A549 (cell line): Measurements from ENCODE around the gene CALCA. TPM values are rescaled to one million over a fixed set of nuclear protein-coding genes. Genes with fewer than 3 reads are reported as not detected.

ENCODE experiments used
- ATAC-seq, 2 experiments: fragments of 200-7000 bp in 1 of 2; fragments of >200 bp in 1 of 2; cut with Nextera tagmentation in 1 of 2; cut with Tn5 transposase in 1 of 2; 3 replicates each; pipeline versions ENCODE4 v1.8.0 to v1.9.1; 2018 to 2020; ENCODE audit warnings: mild to moderate bottlenecking in 1 of 2, moderate library complexity in 1 of 2
- CTCF ChIA-PET: fragments of 300-600 bp; sonication (Branson Sonifier 250); formaldehyde crosslinking; extraction: SDS; loops from one replicate; lab custom pipeline; 2021; ENCODE audit warnings: antibody characterized with exemption, inconsistent platforms; lab: Yijun Ruan, JAX
- POLR2A ChIA-PET: fragments of 350-600 bp; formaldehyde crosslinking; extraction: SDS; loops from one replicate; lab custom pipeline; 2021; ENCODE audit warnings: antibody characterized with exemption, inconsistent platforms; lab: Yijun Ruan, JAX
- DNase-seq, 2 experiments: peaks; one replicate each; pipeline versions ENCODE4 v3.0.0 to v3.0.0-alpha.2; 2011 to 2016; ENCODE audit warnings: low read depth in 1 of 2, low spot score in 1 of 2
- FAIRE-seq: peaks from 2 replicates; lab custom pipeline; 2011; peaks lifted over from hg19 to GRCh38; lab: Jason Lieb, UNC
- H3K27ac ChIP-seq, 2 experiments: fragments of >200 bp; sonication (Bioruptor Twin); formaldehyde crosslinking; 3 replicates each; pipeline ENCODE4 v1.5.1; 2016 to 2017
- H3K4me1 ChIP-seq: fragments of >200 bp; sonication (Bioruptor Twin); formaldehyde crosslinking; 3 replicates; pipeline ENCODE4 v1.6.1; 2016
- H3K4me2 ChIP-seq: fragments of >200 bp; sonication (Bioruptor Twin); formaldehyde crosslinking; 3 replicates; pipeline ENCODE4 v1.6.1; 2016
- H3K4me3 ChIP-seq: fragments of >200 bp; sonication (Bioruptor Twin); formaldehyde crosslinking; 3 replicates; pipeline ENCODE4 v1.5.1; 2016
- H3K9me3 ChIP-seq: fragments of >200 bp; sonication (Bioruptor Twin); formaldehyde crosslinking; 3 replicates; pipeline ENCODE4 v1.6.1; 2016
- CBX8 ChIP-seq: fragments of 200-600 bp; sonication (generic); IDR thresholded peaks from 2 replicates; pipeline ENCODE4 v1.6.1; 2016
- CHD2 ChIP-seq: fragments of 150-350 bp; IDR thresholded peaks from 2 replicates; pipeline ENCODE4 v1.6.1; 2014; ENCODE audit warnings: low read length; ENCODE audit not compliant: partially characterized antibody
- EHF ChIP-seq: fragments of 250-450 bp; sonication (Bioruptor Pico); IDR thresholded peaks from 2 replicates; pipeline ENCODE4 v1.5.0; 2020; ENCODE audit warnings: mild to moderate bottlenecking
- EHMT2 ChIP-seq: fragments of 200-600 bp; sonication (generic); IDR thresholded peaks from 2 replicates; pipeline ENCODE4 v1.6.1; 2016; ENCODE audit warnings: antibody characterized with exemption, low read depth, mild to moderate bottlenecking, moderate library complexity
- JUN ChIP-seq, 2 experiments: fragments of >200 bp; sonication (Bioruptor Twin); formaldehyde crosslinking; IDR thresholded peaks; 2 replicates in 1 of 2; 3 replicates in 1 of 2; pipeline ENCODE4 v1.6.1; 2016 to 2017
- MAZ ChIP-seq: fragments of 150-350 bp; IDR thresholded peaks from 2 replicates; pipeline ENCODE4 v1.6.1; 2014; ENCODE audit warnings: antibody characterized with exemption, low read depth, low read length, borderline replicate concordance
- RAD21 ChIP-seq, 2 experiments: fragments of >200 bp in 1 of 2; sonication (Bioruptor Twin) in 1 of 2; formaldehyde crosslinking in 1 of 2; IDR thresholded peaks in 1 of 2; conservative IDR thresholded peaks in 1 of 2; 2 replicates in 1 of 2; 3 replicates in 1 of 2; pipeline ENCODE4 v1.6.1; 2012 to 2018; ENCODE audit warnings: inconsistent platforms in 1 of 2
- SREBF2 ChIP-seq: fragments of 450-650 bp; IDR thresholded peaks from 2 replicates; pipeline ENCODE4 v1.6.1; 2014; ENCODE audit warnings: mild to moderate bottlenecking, moderate library complexity
- TFCP2L1 ChIP-seq: fragments of 250-450 bp; sonication (Bioruptor Pico); IDR thresholded peaks from 2 replicates; pipeline ENCODE4 v1.5.0; 2021; ENCODE audit warnings: mild to moderate bottlenecking
- WGBS: methylation state at CpG from one replicate; pipeline ENCODE4 v1.1.6; 2017; ENCODE audit errors: missing lambda C conversion rate; 5-methylcytosine and 5-hydroxymethylcytosine counted together
- polyA plus RNA-seq, 4 experiments: library from polyadenylated mRNA; depleted of rRNA in 3 of 4; stranded (reverse); fragments of >200 nt; fragmentation: RNase III in 1 of 4; extraction: RNeasy Plus Mini Kit Qiagen cat#74134 plus additional on column Dnase treatment in 1 of 4; gene quantifications; 2 replicates in 3 of 4; 3 replicates in 1 of 4; pipeline ENCODE4 v1.2.3, GENCODE V29; 2011 to 2017
- TF ChIP-seq, protein P1 (sequence below): fragments of 200-600 bp; sonication (generic); IDR thresholded peaks from 2 replicates; pipeline ENCODE4 v1.6.1; 2016; ENCODE audit warnings: antibody characterized with exemption, mild to moderate bottlenecking, moderate library complexity
- TF ChIP-seq, protein P2 (sequence below): IDR thresholded peaks from 2 replicates; pipeline ENCODE4 v1.6.1; 2012; ENCODE audit warnings: low read depth, borderline replicate concordance
- TF ChIP-seq, protein P3 (sequence below): fragments of 450-650 bp; IDR thresholded peaks from 2 replicates; pipeline ENCODE4 v1.6.1; 2014; ENCODE audit warnings: antibody characterized with exemption

Gene CALCA
- polyA plus RNA-seq, 2 of the 4 experiments (the other 2 are of a cell fraction), result not detected

DNA sequence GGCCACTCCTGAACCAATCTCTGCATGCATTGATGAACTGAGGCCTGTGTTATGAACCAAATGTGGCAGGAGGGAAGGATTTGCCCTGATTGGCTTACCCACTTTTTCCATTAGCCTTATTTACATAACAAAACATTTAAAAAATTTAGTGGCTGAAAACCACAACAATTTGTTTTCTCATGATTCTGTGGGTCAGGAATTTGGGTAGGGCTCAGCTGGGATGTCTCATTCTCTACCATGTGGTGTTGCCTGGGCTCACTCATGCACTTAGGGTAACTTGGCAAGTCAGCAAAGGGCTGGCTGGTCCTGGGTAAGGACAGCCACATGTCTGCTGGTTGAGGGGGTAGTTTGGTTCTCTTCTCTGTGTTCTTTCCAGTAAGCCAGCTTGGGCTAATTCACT, 45.0 kb downstream of the CALCA start (continued):
- TF ChIP-seq, protein P1, sequence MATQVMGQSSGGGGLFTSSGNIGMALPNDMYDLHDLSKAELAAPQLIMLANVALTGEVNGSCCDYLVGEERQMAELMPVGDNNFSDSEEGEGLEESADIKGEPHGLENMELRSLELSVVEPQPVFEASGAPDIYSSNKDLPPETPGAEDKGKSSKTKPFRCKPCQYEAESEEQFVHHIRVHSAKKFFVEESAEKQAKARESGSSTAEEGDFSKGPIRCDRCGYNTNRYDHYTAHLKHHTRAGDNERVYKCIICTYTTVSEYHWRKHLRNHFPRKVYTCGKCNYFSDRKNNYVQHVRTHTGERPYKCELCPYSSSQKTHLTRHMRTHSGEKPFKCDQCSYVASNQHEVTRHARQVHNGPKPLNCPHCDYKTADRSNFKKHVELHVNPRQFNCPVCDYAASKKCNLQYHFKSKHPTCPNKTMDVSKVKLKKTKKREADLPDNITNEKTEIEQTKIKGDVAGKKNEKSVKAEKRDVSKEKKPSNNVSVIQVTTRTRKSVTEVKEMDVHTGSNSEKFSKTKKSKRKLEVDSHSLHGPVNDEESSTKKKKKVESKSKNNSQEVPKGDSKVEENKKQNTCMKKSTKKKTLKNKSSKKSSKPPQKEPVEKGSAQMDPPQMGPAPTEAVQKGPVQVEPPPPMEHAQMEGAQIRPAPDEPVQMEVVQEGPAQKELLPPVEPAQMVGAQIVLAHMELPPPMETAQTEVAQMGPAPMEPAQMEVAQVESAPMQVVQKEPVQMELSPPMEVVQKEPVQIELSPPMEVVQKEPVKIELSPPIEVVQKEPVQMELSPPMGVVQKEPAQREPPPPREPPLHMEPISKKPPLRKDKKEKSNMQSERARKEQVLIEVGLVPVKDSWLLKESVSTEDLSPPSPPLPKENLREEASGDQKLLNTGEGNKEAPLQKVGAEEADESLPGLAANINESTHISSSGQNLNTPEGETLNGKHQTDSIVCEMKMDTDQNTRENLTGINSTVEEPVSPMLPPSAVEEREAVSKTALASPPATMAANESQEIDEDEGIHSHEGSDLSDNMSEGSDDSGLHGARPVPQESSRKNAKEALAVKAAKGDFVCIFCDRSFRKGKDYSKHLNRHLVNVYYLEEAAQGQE, result no peak
- TF ChIP-seq TFCP2L1 (CRISPR knock-in tag) (no peak), EHF (CRISPR knock-in tag) (no peak), JUN (IDR thresholded peaks at IDR 0.05) (no peak), EHMT2 (no peak)
- TF ChIP-seq, protein P2, sequence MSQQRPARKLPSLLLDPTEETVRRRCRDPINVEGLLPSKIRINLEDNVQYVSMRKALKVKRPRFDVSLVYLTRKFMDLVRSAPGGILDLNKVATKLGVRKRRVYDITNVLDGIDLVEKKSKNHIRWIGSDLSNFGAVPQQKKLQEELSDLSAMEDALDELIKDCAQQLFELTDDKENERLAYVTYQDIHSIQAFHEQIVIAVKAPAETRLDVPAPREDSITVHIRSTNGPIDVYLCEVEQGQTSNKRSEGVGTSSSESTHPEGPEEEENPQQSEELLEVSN, result no peak
- TF ChIP-seq, protein P3, sequence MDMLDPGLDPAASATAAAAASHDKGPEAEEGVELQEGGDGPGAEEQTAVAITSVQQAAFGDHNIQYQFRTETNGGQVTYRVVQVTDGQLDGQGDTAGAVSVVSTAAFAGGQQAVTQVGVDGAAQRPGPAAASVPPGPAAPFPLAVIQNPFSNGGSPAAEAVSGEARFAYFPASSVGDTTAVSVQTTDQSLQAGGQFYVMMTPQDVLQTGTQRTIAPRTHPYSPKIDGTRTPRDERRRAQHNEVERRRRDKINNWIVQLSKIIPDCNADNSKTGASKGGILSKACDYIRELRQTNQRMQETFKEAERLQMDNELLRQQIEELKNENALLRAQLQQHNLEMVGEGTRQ, result no peak

DNA sequence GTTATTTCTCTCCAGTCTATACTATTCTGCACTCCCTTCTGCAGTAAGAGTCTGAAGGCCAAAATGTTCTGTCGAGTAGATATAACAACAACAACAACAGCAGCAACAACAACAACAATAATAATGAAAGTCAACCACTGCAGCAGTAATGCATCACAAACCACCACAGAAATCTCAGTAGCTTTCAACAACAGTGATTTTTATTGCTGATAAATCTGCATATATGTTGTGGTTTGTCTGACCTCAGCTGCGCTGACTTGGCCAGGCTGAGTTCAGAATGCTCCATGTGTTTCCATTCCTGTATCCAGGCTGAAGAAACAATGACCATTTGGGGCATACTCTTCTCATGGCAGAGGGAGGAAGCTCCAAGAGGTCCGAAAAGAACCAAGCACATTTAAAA, 47.8 kb downstream of the CALCA start:
- FAIRE-seq, result no peak
- no peaks in the 10 kb centered on the region for H3K4me1 ChIP-seq
- TF ChIP-seq MAZ (no peak), CHD2 (no peak), SREBF2 (no peak), RAD21 (conservative IDR thresholded peaks at IDR 0.05 in 1 of 2, IDR thresholded peaks at IDR 0.05 in 1 of 2) (no peak), CBX8 (no peak)
- TF ChIP-seq, all 56 proteins: peak for 0
- ATAC-seq (no peak), DNase-seq (no peak)
- no peak overlapping the region for H3K4me2 ChIP-seq
- H3K9me3 ChIP-seq, result 0 out of 3 replicates have a peak, but pooled peaks cover 4% of the 10 kb centered on the region
- no peak overlapping the region for H3K4me3 ChIP-seq
- WGBS, result 4% methylated on average over 3 of the region's 3 CpGs
- H3K27ac ChIP-seq, result no peak overlapping the region
- ChIA-PET CTCF (interaction anchor here (1.2 to 2.3 kb wide), 3 partner anchors 16 to 151 kb away, joined by 3 to 13 read pairs (median 4); partner anchors contain the start of gene CALCB), POLR2A (no interaction called here)

Other genes with a start within 250 kb of the CALCA start
- 37.9 and 43.8 TPM in 2 replicates for gene CYP2R1, start 80.1 kb downstream of the CALCA start, polyA plus RNA-seq (2011; rRNA removed)
- 13.3 to 16.4 TPM (median 16.4 TPM) in 3 replicates for gene CYP2R1, start 80.1 kb downstream of the CALCA start, polyA plus RNA-seq (2017; fragmentation: RNase III; extraction: RNeasy Plus Mini Kit Qiagen cat#74134 plus additional on column Dnase treatment)
- gene CALCB, start 101.2 kb upstream of the CALCA start, polyA plus RNA-seq (2011; rRNA removed), result 0.38 and 0.39 TPM in 2 replicates
- gene CALCB, start 101.2 kb upstream of the CALCA start, polyA plus RNA-seq (2017; fragmentation: RNase III; extraction: RNeasy Plus Mini Kit Qiagen cat#74134 plus additional on column Dnase treatment), result 0.08 TPM in 1 of 3 replicates, not detected in the others
- not detected in 2 replicates for gene INSC, start 142.6 kb upstream of the CALCA start, polyA plus RNA-seq (2011; rRNA removed)
- not detected in 3 replicates for gene INSC, start 142.6 kb upstream of the CALCA start, polyA plus RNA-seq (2017; fragmentation: RNase III; extraction: RNeasy Plus Mini Kit Qiagen cat#74134 plus additional on column Dnase treatment)